ENCODE data around the gene PDZRN4. TPM values are rescaled to one million over a fixed set of nuclear protein-coding genes. Genes with fewer than 3 reads are reported as not detected.

PDZRN4 gene
- total and polyA plus RNA-seq, 2 experiments from 2014 or later: 0.90 TPM; not detected in 1

DNA sequence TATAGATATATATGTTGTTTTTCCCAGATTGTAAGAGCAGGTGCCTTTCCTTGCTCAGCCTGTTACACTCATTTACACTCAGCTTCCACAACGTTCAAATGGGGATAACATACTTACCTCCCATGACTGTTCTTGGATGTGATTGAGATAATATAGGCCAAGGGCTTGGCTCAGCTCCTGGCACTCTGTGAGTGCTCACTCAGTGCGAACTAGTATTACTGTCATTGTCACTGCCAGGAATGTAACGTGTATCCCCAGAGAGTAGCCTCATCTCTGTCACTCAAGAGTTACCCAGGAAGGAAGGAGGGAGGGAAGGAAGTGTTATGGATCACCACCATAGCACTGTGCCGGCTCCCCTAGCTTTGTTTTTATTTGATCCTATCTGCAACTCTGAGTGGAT lies 307.9 kb downstream of the PDZRN4 start:
- no peaks in the 10 kb centered on the region for H3F3A ChIP-seq (replicated peaks; ENCODE audit: low read depth)
- DNase-seq (ENCODE audit: low spot score) (no peak), ATAC-seq (no peak)
- H3K4me2 ChIP-seq: no peak overlapping the region
- no peaks in the 10 kb centered on the region for H3K36me3 Mint-ChIP-seq (ENCODE audit: low read depth)
- no peak overlapping the region for H2AFZ ChIP-seq
- no peaks in the 10 kb centered on the region for H3K9me2 ChIP-seq (ENCODE audit: insufficient read depth)
- no peak overlapping the region for H3K27ac ChIP-seq (ENCODE audit: low read depth)
- H3K27me3 Mint-ChIP-seq (ENCODE audit: insufficient read depth, low read depth, poor library complexity): no peaks in the 10 kb centered on the region
- no peak overlapping the region for H3K4me3 ChIP-seq
- H3K79me2 ChIP-seq (replicated peaks; ENCODE audit: insufficient read depth): no peaks in the 10 kb centered on the region
- no peak overlapping the region for H3K27ac Mint-ChIP-seq
- H3K27me3 ChIP-seq (ENCODE audit: insufficient read depth): no peaks in the 10 kb centered on the region
- TF ChIP-seq, protein P1, sequence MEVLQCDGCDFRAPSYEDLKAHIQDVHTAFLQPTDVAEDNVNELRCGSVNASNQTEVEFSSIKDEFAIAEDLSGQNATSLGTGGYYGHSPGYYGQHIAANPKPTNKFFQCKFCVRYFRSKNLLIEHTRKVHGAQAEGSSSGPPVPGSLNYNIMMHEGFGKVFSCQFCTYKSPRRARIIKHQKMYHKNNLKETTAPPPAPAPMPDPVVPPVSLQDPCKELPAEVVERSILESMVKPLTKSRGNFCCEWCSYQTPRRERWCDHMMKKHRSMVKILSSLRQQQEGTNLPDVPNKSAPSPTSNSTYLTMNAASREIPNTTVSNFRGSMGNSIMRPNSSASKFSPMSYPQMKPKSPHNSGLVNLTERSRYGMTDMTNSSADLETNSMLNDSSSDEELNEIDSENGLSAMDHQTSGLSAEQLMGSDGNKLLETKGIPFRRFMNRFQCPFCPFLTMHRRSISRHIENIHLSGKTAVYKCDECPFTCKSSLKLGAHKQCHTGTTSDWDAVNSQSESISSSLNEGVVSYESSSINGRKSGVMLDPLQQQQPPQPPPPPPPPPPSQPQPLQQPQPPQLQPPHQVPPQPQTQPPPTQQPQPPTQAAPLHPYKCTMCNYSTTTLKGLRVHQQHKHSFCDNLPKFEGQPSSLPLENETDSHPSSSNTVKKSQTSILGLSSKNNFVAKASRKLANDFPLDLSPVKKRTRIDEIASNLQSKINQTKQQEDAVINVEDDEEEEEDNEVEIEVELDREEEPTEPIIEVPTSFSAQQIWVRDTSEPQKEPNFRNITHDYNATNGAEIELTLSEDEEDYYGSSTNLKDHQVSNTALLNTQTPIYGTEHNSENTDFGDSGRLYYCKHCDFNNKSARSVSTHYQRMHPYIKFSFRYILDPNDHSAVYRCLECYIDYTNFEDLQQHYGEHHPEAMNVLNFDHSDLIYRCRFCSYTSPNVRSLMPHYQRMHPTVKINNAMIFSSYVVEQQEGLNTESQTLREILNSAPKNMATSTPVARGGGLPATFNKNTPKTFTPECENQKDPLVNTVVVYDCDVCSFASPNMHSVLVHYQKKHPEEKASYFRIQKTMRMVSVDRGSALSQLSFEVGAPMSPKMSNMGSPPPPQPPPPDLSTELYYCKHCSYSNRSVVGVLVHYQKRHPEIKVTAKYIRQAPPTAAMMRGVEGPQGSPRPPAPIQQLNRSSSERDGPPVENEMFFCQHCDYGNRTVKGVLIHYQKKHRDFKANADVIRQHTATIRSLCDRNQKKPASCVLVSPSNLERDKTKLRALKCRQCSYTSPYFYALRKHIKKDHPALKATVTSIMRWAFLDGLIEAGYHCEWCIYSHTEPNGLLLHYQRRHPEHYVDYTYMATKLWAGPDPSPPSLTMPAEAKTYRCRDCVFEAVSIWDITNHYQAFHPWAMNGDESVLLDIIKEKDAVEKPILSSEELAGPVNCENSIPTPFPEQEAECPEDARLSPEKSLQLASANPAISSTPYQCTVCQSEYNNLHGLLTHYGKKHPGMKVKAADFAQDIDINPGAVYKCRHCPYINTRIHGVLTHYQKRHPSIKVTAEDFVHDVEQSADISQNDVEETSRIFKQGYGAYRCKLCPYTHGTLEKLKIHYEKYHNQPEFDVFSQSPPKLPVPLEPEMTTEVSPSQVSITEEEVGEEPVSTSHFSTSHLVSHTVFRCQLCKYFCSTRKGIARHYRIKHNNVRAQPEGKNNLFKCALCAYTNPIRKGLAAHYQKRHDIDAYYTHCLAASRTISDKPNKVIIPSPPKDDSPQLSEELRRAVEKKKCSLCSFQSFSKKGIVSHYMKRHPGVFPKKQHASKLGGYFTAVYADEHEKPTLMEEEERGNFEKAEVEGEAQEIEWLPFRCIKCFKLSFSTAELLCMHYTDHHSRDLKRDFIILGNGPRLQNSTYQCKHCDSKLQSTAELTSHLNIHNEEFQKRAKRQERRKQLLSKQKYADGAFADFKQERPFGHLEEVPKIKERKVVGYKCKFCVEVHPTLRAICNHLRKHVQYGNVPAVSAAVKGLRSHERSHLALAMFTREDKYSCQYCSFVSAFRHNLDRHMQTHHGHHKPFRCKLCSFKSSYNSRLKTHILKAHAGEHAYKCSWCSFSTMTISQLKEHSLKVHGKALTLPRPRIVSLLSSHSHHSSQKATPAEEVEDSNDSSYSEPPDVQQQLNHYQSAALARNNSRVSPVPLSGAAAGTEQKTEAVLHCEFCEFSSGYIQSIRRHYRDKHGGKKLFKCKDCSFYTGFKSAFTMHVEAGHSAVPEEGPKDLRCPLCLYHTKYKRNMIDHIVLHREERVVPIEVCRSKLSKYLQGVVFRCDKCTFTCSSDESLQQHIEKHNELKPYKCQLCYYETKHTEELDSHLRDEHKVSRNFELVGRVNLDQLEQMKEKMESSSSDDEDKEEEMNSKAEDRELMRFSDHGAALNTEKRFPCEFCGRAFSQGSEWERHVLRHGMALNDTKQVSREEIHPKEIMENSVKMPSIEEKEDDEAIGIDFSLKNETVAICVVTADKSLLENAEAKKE (CRISPR knock-in tag; IDR thresholded peaks at IDR 0.05): no peak
- TF ChIP-seq ZNF114 (CRISPR knock-in tag; IDR thresholded peaks at IDR 0.05) (no peak), EZH2phosphoT487 (IDR thresholded peaks at IDR 0.05; ENCODE audit: unreplicated experiment) (no peak), CTCF (conservative IDR thresholded peaks at IDR 0.05; ENCODE audit: low read depth in 2 of 2) (no peak), CREB1 (CRISPR knock-in tag; IDR thresholded peaks at IDR 0.05; ENCODE audit: low read depth) (no peak), ZNF331 (CRISPR knock-in tag; IDR thresholded peaks at IDR 0.05; ENCODE audit: low read depth) (no peak), EZH2 (IDR thresholded peaks at IDR 0.05; ENCODE audit: low read depth, unreplicated experiment) (no peak)
- no peak overlapping the region for H3K4me3 Mint-ChIP-seq
- no peaks in the 10 kb centered on the region for H3K9me3 Mint-ChIP-seq
- no peaks in the 10 kb centered on the region for H3K36me3 ChIP-seq (ENCODE audit: insufficient read depth)
- H3K4me1 ChIP-seq (ENCODE audit: insufficient read depth): no peaks in the 10 kb centered on the region
- H3K4me1 Mint-ChIP-seq: peaks cover 3% of the 10 kb centered on the region; the same call in 1 of the 3 replicates
- no peaks in the 10 kb centered on the region for H4K20me1 ChIP-seq (replicated peaks; ENCODE audit: insufficient read depth)
